ENCODE measurements around the gene TDP2. TPM values are rescaled to one million over a fixed set of nuclear protein-coding genes. Genes with fewer than 3 reads are reported as not detected.
"Not testable (repeated sequence)": the region's sequence is repeated elsewhere in the genome, so short reads cannot be mapped to it uniquely, and the experiment has no call there.

TDP2 gene
- total RNA-seq, 2 experiments from 2014 or later, result 27.2 to 39.6 TPM

GRCh38 chr6:24672620-24673182 lies 6.0 kb upstream of the TDP2 start:
- no TSS peak for BruUV-seq (replicated peaks)
- Histone ChIP-seq H3K36me3 (ENCODE audit: insufficient read depth, low read length) (peaks cover 3% of the 10 kb centered on the region; the same call in 1 of the 2 replicates), H3K4me1 (ENCODE audit: insufficient read depth, low read length, poor library complexity, severe bottlenecking) (peaks cover 4% of the 10 kb centered on the region), H3K9me3 (ENCODE audit: low read length) (peaks cover 39% of the 10 kb centered on the region), H3K4me3 (ENCODE audit: low read depth, low read length, poor library complexity, severe bottlenecking) (no peak overlapping the region), H2AFZ (ENCODE audit: low read length) (no peak overlapping the region), H3K9me2 (ENCODE audit: insufficient read depth, low read length) (no peaks in the 10 kb centered on the region), H3K79me2 (ENCODE audit: insufficient read depth, low read depth, low read length) (no peaks in the 10 kb centered on the region), H4K20me1 (ENCODE audit: insufficient read depth, low read length) (no peaks in the 10 kb centered on the region), H3K4me2 (ENCODE audit: low read length) (no peak overlapping the region), H3K27ac (ENCODE audit: low read depth, low read length, poor library complexity, severe bottlenecking) (no peak overlapping the region)
- DNase-seq (ENCODE audit: low spot score), result no peak
- POLR2A ChIA-PET, result interaction anchor here (1.1 kb wide), 1 partner anchor 474 kb away, joined by 4 read pairs; no protein-coding TSS in a partner anchor
- CTCF ChIA-PET (ENCODE audit: unreplicated experiment), result no interaction called here
- intact Hi-C loops (cut with micrococcal nuclease; ENCODE audit: unreplicated experiment), result no loop called here
- TF ChIP-seq EZH2phosphoT487 (IDR thresholded peaks at IDR 0.05; ENCODE audit: borderline replicate concordance, low read depth, low read length), result no peak
- TF ChIP-seq, protein P1, sequence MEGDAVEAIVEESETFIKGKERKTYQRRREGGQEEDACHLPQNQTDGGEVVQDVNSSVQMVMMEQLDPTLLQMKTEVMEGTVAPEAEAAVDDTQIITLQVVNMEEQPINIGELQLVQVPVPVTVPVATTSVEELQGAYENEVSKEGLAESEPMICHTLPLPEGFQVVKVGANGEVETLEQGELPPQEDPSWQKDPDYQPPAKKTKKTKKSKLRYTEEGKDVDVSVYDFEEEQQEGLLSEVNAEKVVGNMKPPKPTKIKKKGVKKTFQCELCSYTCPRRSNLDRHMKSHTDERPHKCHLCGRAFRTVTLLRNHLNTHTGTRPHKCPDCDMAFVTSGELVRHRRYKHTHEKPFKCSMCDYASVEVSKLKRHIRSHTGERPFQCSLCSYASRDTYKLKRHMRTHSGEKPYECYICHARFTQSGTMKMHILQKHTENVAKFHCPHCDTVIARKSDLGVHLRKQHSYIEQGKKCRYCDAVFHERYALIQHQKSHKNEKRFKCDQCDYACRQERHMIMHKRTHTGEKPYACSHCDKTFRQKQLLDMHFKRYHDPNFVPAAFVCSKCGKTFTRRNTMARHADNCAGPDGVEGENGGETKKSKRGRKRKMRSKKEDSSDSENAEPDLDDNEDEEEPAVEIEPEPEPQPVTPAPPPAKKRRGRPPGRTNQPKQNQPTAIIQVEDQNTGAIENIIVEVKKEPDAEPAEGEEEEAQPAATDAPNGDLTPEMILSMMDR (conservative IDR thresholded peaks at IDR 0.05; ENCODE audit: low read length), result no peak

DNA sequence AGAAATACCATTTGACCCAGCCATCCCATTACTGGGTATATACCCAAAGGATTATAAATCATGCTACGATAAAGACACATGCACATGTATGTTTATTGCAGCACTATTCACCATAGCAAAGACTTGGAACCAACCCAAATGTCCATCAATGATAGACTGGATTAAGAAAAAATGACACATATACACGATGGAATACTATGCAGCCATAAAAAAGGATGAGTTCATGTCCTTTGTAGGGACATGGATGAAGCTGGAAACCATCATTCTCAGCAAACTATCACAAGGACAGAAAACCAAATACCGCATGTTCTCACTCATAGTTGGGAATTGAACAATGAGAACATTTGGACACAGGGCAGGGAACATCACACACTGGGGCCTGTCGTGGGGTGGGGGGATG lies 4.4 kb upstream of the TDP2 start:
- H3K4me1 ChIP-seq (ENCODE audit: insufficient read depth, low read length, poor library complexity, severe bottlenecking); CTCF ChIA-PET (ENCODE audit: unreplicated experiment); H3K36me3 ChIP-seq (ENCODE audit: insufficient read depth, low read length); H3K79me2 ChIP-seq (ENCODE audit: insufficient read depth, low read depth, low read length); BruUV-seq (replicated peaks); H4K20me1 ChIP-seq (ENCODE audit: insufficient read depth, low read length); DNase-seq (ENCODE audit: low spot score); POLR2A ChIA-PET; H3K9me2 ChIP-seq (ENCODE audit: insufficient read depth, low read length); H3K4me2 ChIP-seq (ENCODE audit: low read length); H3K4me3 ChIP-seq (ENCODE audit: low read depth, low read length, poor library complexity, severe bottlenecking); intact Hi-C loops (cut with micrococcal nuclease; ENCODE audit: unreplicated experiment); H2AFZ ChIP-seq (ENCODE audit: low read length); H3K27ac ChIP-seq (ENCODE audit: low read depth, low read length, poor library complexity, severe bottlenecking): not testable (repeated sequence)
- H3K9me3 ChIP-seq (ENCODE audit: low read length), result peaks cover 39% of the 10 kb centered on the region

GRCh38 chr6:24670492-24670891 lies 3.8 kb upstream of the TDP2 start:
- Histone ChIP-seq H3K9me3 (ENCODE audit: low read length) (peaks cover 39% of the 10 kb centered on the region), H3K4me1 (ENCODE audit: insufficient read depth, low read length, poor library complexity, severe bottlenecking) (peaks cover 11% of the 10 kb centered on the region), H3K79me2 (ENCODE audit: insufficient read depth, low read depth, low read length) (peaks cover 11% of the 10 kb centered on the region)
- BruUV-seq (replicated peaks); CTCF ChIA-PET (ENCODE audit: unreplicated experiment); H3K27ac ChIP-seq (ENCODE audit: low read depth, low read length, poor library complexity, severe bottlenecking); DNase-seq (ENCODE audit: low spot score); H2AFZ ChIP-seq (ENCODE audit: low read length); H4K20me1 ChIP-seq (ENCODE audit: insufficient read depth, low read length); H3K9me2 ChIP-seq (ENCODE audit: insufficient read depth, low read length); H3K4me3 ChIP-seq (ENCODE audit: low read depth, low read length, poor library complexity, severe bottlenecking); POLR2A ChIA-PET; H3K4me2 ChIP-seq (ENCODE audit: low read length); intact Hi-C loops (cut with micrococcal nuclease; ENCODE audit: unreplicated experiment); H3K36me3 ChIP-seq (ENCODE audit: insufficient read depth, low read length): not testable (repeated sequence)

GRCh38 chr6:24668997-24669361 lies 2.3 kb upstream of the TDP2 start:
- H3K36me3 ChIP-seq (ENCODE audit: insufficient read depth, low read length), result peaks cover 16% of the 10 kb centered on the region
- no peak for DNase-seq (ENCODE audit: low spot score)
- H4K20me1 ChIP-seq (ENCODE audit: insufficient read depth, low read length), result peaks cover 12% of the 10 kb centered on the region; the same call in 1 of the 2 replicates
- H3K9me2 ChIP-seq (ENCODE audit: insufficient read depth, low read length), result no peaks in the 10 kb centered on the region
- no peak overlapping the region for H3K27ac ChIP-seq (ENCODE audit: low read depth, low read length, poor library complexity, severe bottlenecking)
- TF ChIP-seq EZH2phosphoT487 (IDR thresholded peaks at IDR 0.05; ENCODE audit: borderline replicate concordance, low read depth, low read length), result no peak
- TF ChIP-seq, protein P1 (conservative IDR thresholded peaks at IDR 0.05; ENCODE audit: low read length), result no peak
- H3K79me2 ChIP-seq (ENCODE audit: insufficient read depth, low read depth, low read length), result peaks cover 26% of the 10 kb centered on the region
- intact Hi-C loops (cut with micrococcal nuclease; ENCODE audit: unreplicated experiment), result no loop called here
- H3K9me3 ChIP-seq (ENCODE audit: low read length), result peaks cover 35% of the 10 kb centered on the region
- BruUV-seq (replicated peaks), result no TSS peak
- H2AFZ ChIP-seq (ENCODE audit: low read length), result no peak overlapping the region
- POLR2A ChIA-PET, result no interaction called here
- CTCF ChIA-PET (ENCODE audit: unreplicated experiment), result no interaction called here
- H3K4me3 ChIP-seq (ENCODE audit: low read depth, low read length, poor library complexity, severe bottlenecking), result no peak overlapping the region
- H3K4me2 ChIP-seq (ENCODE audit: low read length), result no peak overlapping the region
- H3K4me1 ChIP-seq (ENCODE audit: insufficient read depth, low read length, poor library complexity, severe bottlenecking), result peaks cover 25% of the 10 kb centered on the region

- Histone ChIP-seq H3K4me3 (ENCODE audit: low read depth, low read length, poor library complexity, severe bottlenecking) (peak overlapping the region; percentile 98), H4K20me1 (ENCODE audit: insufficient read depth, low read length) (peaks cover 12% of the 10 kb centered on the region; the same call in 1 of the 2 replicates), H3K4me2 (ENCODE audit: low read length) (peak overlapping the region; percentile 89; the same call in 1 of the 2 replicates), H3K36me3 (ENCODE audit: insufficient read depth, low read length) (peaks cover 22% of the 10 kb centered on the region), H3K4me1 (ENCODE audit: insufficient read depth, low read length, poor library complexity, severe bottlenecking) (peaks cover 25% of the 10 kb centered on the region), H3K79me2 (ENCODE audit: insufficient read depth, low read depth, low read length) (peaks cover 29% of the 10 kb centered on the region), H3K9me3 (ENCODE audit: low read length) (peaks cover 28% of the 10 kb centered on the region; the same call in 1 of the 2 replicates)
- CTCF ChIA-PET (ENCODE audit: unreplicated experiment); DNase-seq (ENCODE audit: low spot score); POLR2A ChIA-PET; H3K27ac ChIP-seq (ENCODE audit: low read depth, low read length, poor library complexity, severe bottlenecking); intact Hi-C loops (cut with micrococcal nuclease; ENCODE audit: unreplicated experiment); H3K9me2 ChIP-seq (ENCODE audit: insufficient read depth, low read length); BruUV-seq (replicated peaks); H2AFZ ChIP-seq (ENCODE audit: low read length): not testable (repeated sequence)
Measured at GRCh38 chr6:24668066-24668996, 1.6 kb upstream of the TDP2 start.

All from OCI-LY7 (cell line).